H9 (cell line): ENCODE measurements around the gene TLL2. TPM values are rescaled to one million over a fixed set of nuclear protein-coding genes. Genes with fewer than 3 reads are reported as not detected.

ENCODE experiments used
- DNase-seq: peaks from one replicate; pipeline ENCODE4 v3.0.0-alpha.2; 2017
- H2AFZ ChIP-seq: one replicate; pipeline ENCODE4 v1.6.1; 2013; ENCODE audit warnings: mild to moderate bottlenecking, low read length, control low read depth, moderate library complexity
- H2AK5ac ChIP-seq: 2 replicates; pipeline ENCODE4 v1.6.1; 2013; ENCODE audit warnings: low read length, control low read depth, mixed read lengths; ENCODE audit not compliant: insufficient read length
- H2BK120ac ChIP-seq: one replicate; pipeline ENCODE4 v1.6.1; 2013; ENCODE audit warnings: low read depth, mild to moderate bottlenecking, low read length, control low read depth, inconsistent platforms; ENCODE audit not compliant: poor library complexity, severe bottlenecking
- H2BK12ac ChIP-seq: 2 replicates; pipeline ENCODE4 v1.6.1; 2013; ENCODE audit warnings: low read length, control low read depth, mixed read lengths, low read depth; ENCODE audit not compliant: insufficient read length
- H2BK15ac ChIP-seq: 2 replicates; pipeline ENCODE4 v1.6.1; 2013; ENCODE audit warnings: low read depth, low read length, control low read depth
- H2BK20ac ChIP-seq: one replicate; pipeline ENCODE4 v1.6.1; 2013; ENCODE audit warnings: low read depth, mild to moderate bottlenecking, low read length, control low read depth, inconsistent platforms; ENCODE audit not compliant: poor library complexity, severe bottlenecking
- H2BK5ac ChIP-seq: 2 replicates; pipeline ENCODE4 v1.6.1; 2013; ENCODE audit warnings: low read length, control low read depth, mixed read lengths; ENCODE audit not compliant: insufficient read length
- H3K14ac ChIP-seq: 2 replicates; pipeline ENCODE4 v1.6.1; 2013; ENCODE audit warnings: low read length, control low read depth; ENCODE audit not compliant: insufficient read depth
- H3K18ac ChIP-seq: 2 replicates; pipeline ENCODE4 v1.6.1; 2013; ENCODE audit warnings: low read depth, mild to moderate bottlenecking, mixed read lengths, low read length, control low read depth; ENCODE audit not compliant: insufficient read length
- H3K23ac ChIP-seq: 2 replicates; pipeline ENCODE4 v1.6.1; 2013; ENCODE audit warnings: low read length, control low read depth, mixed read lengths, low read depth; ENCODE audit not compliant: insufficient read length
- H3K23me2 ChIP-seq: 2 replicates; pipeline ENCODE4 v1.6.1; 2013; ENCODE audit warnings: low read depth, mild to moderate bottlenecking, mixed read lengths, low read length, control low read depth; ENCODE audit not compliant: insufficient read length, poor library complexity, severe bottlenecking
- H3K27ac ChIP-seq: 2 replicates; pipeline ENCODE4 v1.5.1; 2013; ENCODE audit warnings: low read length, control low read depth, mixed read lengths, low read depth; ENCODE audit not compliant: insufficient read length
- H3K27me3 ChIP-seq: 2 replicates; pipeline ENCODE4 v1.6.1; 2013; ENCODE audit warnings: low read length, control low read depth, inconsistent platforms; ENCODE audit not compliant: insufficient read depth
- H3K4ac ChIP-seq: 2 replicates; pipeline ENCODE4 v1.6.1; 2013; ENCODE audit warnings: low read depth, mild to moderate bottlenecking, control low read depth, inconsistent platforms, low read length, moderate library complexity
- H3K4me1 ChIP-seq: 2 replicates; pipeline ENCODE4 v1.6.1; 2013; ENCODE audit warnings: low read length, control low read depth, inconsistent platforms; ENCODE audit not compliant: insufficient read depth
- H3K4me2 ChIP-seq: 2 replicates; pipeline ENCODE4 v1.6.1; 2013; ENCODE audit warnings: low read length, control low read depth, mixed read lengths; ENCODE audit not compliant: insufficient read length, insufficient read depth
- H3K56ac ChIP-seq: 2 replicates; pipeline ENCODE4 v1.6.1; 2013; ENCODE audit warnings: low read depth, mild to moderate bottlenecking, mixed read lengths, low read length, control low read depth; ENCODE audit not compliant: insufficient read length
- H3K79me1 ChIP-seq: 2 replicates; pipeline ENCODE4 v1.6.1; 2013; ENCODE audit warnings: low read depth, mild to moderate bottlenecking, moderate library complexity, low read length, control low read depth, inconsistent platforms; ENCODE audit not compliant: insufficient read depth, poor library complexity, severe bottlenecking
- H3K79me2 ChIP-seq: 2 replicates; pipeline ENCODE4 v1.6.1; 2013; ENCODE audit warnings: low read length, control low read depth, inconsistent platforms; ENCODE audit not compliant: insufficient read depth
- H3K9ac ChIP-seq: 2 replicates; pipeline ENCODE4 v1.6.1; 2013; ENCODE audit warnings: low read length, control low read depth, mixed read lengths; ENCODE audit not compliant: insufficient read length; ENCODE audit errors: extremely low read depth
- H3K9me3 ChIP-seq: one replicate; pipeline ENCODE4 v1.6.1; 2013; ENCODE audit warnings: low read depth, low read length, inconsistent platforms; ENCODE audit not compliant: control insufficient read depth
- H3T11ph ChIP-seq: one replicate; pipeline ENCODE4 v1.6.1; 2013; ENCODE audit warnings: mild to moderate bottlenecking, low read length, control low read depth, inconsistent platforms
- H4K20me1 ChIP-seq: one replicate; pipeline ENCODE4 v1.6.1; 2013; ENCODE audit not compliant: control insufficient read depth, insufficient read length, insufficient read depth
- H4K5ac ChIP-seq: 2 replicates; pipeline ENCODE4 v1.6.1; 2013; ENCODE audit warnings: low read depth, mild to moderate bottlenecking, mixed read lengths, low read length, control low read depth; ENCODE audit not compliant: insufficient read length
- H4K8ac ChIP-seq: replicated peaks from 2 replicates; pipeline ENCODE4 v1.6.1; 2013; ENCODE audit warnings: low read length, control low read depth, mixed read lengths, low read depth; ENCODE audit not compliant: insufficient read length
- H4K91ac ChIP-seq: 2 replicates; pipeline ENCODE4 v1.6.1; 2013; ENCODE audit warnings: low read depth, mild to moderate bottlenecking, moderate library complexity, mixed read lengths, low read length, control low read depth; ENCODE audit not compliant: insufficient read length
- H3K27ac Mint-ChIP-seq, 3 experiments: 2 replicates in 2 of 3; 3 replicates in 1 of 3; pipeline ENCODE4 v1.8.0; 2020 to 2021; ENCODE audit warnings: mixed read lengths in 3 of 3, mild to moderate bottlenecking in 1 of 3, moderate library complexity in 1 of 3
- H3K27me3 Mint-ChIP-seq: 2 replicates; pipeline ENCODE4 v1.8.0; 2021; ENCODE audit warnings: low read depth, mild to moderate bottlenecking, moderate library complexity, mixed read lengths
- H3K36me3 Mint-ChIP-seq, 3 experiments: 2 replicates in 2 of 3; 3 replicates in 1 of 3; pipeline ENCODE4 v1.8.0; 2020 to 2021; ENCODE audit warnings: low read depth in 3 of 3, mixed read lengths in 3 of 3; ENCODE audit not compliant: insufficient read depth in 1 of 3
- H3K4me1 Mint-ChIP-seq, 2 experiments: 2 replicates each; pipeline ENCODE4 v1.8.0; 2020; ENCODE audit warnings: mixed read lengths in 2 of 2
- H3K4me3 Mint-ChIP-seq, 2 experiments: 2 replicates in 1 of 2; 3 replicates in 1 of 2; pipeline ENCODE4 v1.8.0; 2020 to 2021; ENCODE audit warnings: mild to moderate bottlenecking in 2 of 2, mixed read lengths in 2 of 2, moderate library complexity in 1 of 2
- H3K9me3 Mint-ChIP-seq, 2 experiments: 2 replicates in 1 of 2; 3 replicates in 1 of 2; pipeline ENCODE4 v1.8.0; 2020; ENCODE audit warnings: mild to moderate bottlenecking in 2 of 2, mixed read lengths in 2 of 2, moderate library complexity in 1 of 2
- CTCF ChIP-seq: fragments of 200-600 bp; sonication (generic); conservative IDR thresholded peaks from 3 replicates; pipeline ENCODE4 v1.8.0; 2021; ENCODE audit warnings: antibody characterized with exemption, mild to moderate bottlenecking
- total RNA-seq: library from RNA; stranded (reverse); gene quantifications from 2 replicates; pipeline ENCODE4 v1.2.1, GENCODE V29; 2021

Gene TLL2
- total RNA-seq, 1 experiment from 2014 or later, result 1.4 TPM

GRCh38 chr10:96436035-96436434 is 77.7 kb downstream of the TLL2 start:
- Histone ChIP-seq H2BK5ac (no peak overlapping the region), H3K27ac (no peak overlapping the region), H3K4ac (no peak overlapping the region), H2BK12ac (no peak overlapping the region), H4K91ac (no peak overlapping the region), H4K8ac (no peak overlapping the region), H4K5ac (no peak overlapping the region), H3K4me2 (no peak overlapping the region), H3K79me2 (no peaks in the 10 kb centered on the region), H3K56ac (no peak overlapping the region), H3K9ac (no peak overlapping the region), H2BK120ac (no peak overlapping the region), H3T11ph (no peak overlapping the region), H3K23me2 (no peaks in the 10 kb centered on the region), H3K9me3 (no peaks in the 10 kb centered on the region), H3K23ac (no peak overlapping the region), H3K18ac (no peak overlapping the region), H3K4me1 (peaks cover 1% of the 10 kb centered on the region; the same call in 1 of the 2 replicates), H2AK5ac (no peak overlapping the region), H3K14ac (no peak overlapping the region), H2AFZ (no peak overlapping the region), H2BK15ac (no peak overlapping the region), H3K79me1 (no peaks in the 10 kb centered on the region), H3K27me3 (no peaks in the 10 kb centered on the region), H2BK20ac (no peak overlapping the region), H4K20me1 (no peaks in the 10 kb centered on the region)
- no peak for DNase-seq
- H3K9me3 Mint-ChIP-seq, result peaks cover 15 to 17% of the 10 kb centered on the region in 2 experiments
- H3K36me3 Mint-ChIP-seq, result peaks cover 4 to 19% (median 7%) of the 10 kb centered on the region in 3 experiments
- H3K4me1 Mint-ChIP-seq, result peaks cover 5 to 11% of the 10 kb centered on the region in 2 experiments
- no peak for TF ChIP-seq CTCF
- no peak overlapping the region for H3K27ac Mint-ChIP-seq
- no peak overlapping the region for H3K4me3 Mint-ChIP-seq
- no peaks in the 10 kb centered on the region for H3K27me3 Mint-ChIP-seq
